Measurements from ENCODE around the gene DLG2.

The DLG2 gene

GRCh38 chr11:84963240-84963639 is 663.9 kb downstream of the DLG2 start:
- no peak for DNase-seq

DNA sequence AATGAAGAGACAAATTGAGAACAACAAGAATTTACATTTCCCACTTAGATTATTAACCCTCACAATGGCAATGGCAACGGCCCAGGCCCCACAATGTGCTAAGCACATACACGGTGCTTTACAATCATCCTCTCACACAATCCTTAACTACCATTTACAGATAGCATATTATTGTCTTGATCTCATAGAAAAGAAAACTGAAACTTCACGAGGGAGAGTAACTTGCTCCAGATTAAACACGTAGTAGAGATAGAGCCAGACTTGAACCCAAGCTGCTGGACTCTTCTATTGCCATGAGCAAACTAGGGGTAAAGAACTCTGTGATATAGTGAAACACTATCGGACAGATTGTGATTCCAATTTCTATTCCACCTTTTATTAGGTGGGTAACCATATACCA is 665.1 kb downstream of the DLG2 start:
- DNase-seq = no peak

- DNase-seq = no peak
These were observed 668.8 kb downstream of the DLG2 start for GRCh38 chr11:84958295-84958694.

DNA sequence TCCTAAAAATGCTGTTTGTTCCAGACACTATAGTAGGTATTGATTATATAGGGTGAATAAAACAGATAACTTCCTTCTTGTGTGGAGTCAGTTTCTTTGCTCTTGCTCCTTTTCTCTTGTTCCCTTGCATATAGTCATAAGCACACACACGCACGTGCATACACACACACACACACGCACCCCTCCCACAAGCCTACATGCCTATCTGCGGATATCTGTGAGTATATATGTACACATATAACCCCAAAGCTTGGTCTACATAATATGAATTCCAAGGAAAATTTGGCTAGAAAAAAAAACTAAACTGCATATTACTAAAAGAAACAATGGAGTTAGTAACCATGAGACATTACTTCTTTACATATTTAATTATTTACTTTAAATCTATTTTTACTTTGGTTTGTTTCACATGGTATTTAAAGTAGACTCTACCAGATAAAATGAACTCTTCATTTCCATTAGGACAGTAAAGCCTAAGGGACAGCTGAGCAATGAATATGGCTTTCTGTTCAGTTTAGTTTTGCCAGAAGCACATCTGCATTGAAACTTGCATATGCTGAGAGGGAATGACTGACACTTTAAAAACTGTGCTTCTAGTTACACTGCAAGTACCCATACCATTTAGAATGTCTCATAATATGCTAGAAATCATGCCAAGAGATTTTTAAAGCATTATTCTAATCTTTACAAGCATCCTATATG is 676.4 kb downstream of the DLG2 start:
- no peak for DNase-seq

GRCh38 chr11:84947970-84948580 is 679.1 kb downstream of the DLG2 start:
- DNase-seq = no peak

DNA sequence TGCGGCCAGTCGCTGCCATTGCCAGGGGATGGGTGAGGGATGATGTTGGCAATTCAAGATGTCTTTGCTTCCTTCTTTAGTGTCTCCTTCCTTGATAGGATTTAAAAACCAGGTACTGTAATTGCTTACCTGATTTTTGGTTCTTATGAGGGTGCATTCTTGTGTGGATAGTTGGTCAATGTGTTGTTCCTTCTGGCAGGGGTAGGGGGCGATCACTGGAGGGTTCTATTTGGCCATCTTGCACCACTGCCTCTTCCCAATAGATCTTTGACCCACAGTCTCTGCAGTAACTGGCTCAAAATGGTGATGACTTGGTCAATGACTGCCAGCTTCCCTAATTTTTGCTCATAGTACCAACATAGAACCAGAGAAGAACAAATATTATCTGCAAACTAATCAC is 680.1 kb downstream of the DLG2 start:
- no peak for DNase-seq

DNA sequence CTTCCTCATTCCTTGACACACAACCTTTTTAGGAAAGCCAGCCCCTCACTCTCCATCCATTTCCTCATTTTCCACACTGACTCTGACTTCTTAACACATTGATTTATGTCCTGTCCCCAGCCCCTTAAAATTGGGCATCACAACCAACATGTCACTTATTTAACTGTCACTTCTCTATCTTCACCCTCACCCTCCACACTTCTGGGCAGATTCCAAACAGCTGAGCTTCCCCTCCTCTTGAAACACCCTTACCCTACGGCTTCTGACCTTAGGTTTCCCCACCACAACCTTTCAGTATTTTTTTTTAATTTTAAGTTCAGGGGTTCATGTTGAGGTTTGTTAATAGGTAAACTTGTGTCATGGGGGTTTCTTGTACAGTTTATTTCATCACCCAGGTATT is 696.3 kb downstream of the DLG2 start:
- no peak for DNase-seq

DNA sequence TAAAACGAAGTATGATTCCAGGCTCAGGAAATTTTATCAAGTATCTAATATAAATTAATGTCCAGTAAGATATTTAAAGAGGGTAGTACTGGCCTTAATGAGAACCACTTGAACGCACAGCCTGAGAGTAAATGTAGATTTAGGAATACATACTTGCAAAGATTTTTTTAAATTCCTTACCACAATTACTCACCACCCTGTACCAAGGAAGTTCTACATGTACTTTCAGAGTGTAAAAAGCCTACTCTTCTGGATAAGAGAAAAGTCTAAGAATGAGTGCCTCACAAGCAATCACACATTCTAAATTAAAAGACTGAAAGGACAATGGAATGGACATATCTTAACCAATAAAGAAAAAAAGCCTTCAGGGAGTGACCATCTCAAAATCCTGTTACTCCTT is 697.4 kb downstream of the DLG2 start:
- DNase-seq = no peak

DNA sequence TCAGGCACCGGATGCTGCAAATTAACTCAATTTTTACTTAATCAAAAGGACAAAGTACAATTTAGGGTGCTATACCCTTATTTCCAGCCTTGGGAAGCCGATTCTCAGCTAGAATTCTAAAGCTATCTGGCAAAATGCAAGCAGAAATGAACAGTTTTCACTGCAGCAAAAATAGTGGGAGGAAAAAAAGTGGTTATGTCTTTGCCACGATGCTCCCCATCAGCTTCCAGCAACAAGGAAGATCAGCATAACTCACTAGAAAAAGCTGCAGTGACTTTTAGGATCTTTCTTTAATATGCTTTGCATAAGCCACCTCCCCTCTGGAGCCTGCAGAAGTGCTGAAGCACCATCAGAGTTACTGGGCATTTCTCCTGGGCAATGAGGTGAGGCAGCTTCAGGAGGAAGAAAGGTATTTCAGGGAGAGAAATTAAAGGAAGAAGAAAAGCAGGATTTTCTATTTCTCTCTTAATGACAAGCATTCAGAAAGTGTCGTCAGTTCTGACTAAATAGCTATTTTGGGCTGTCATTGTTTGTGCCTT is 702.9 kb downstream of the DLG2 start:
- DNase-seq = no peak

GRCh38 chr11:84923489-84923888 is 703.7 kb downstream of the DLG2 start:
- no peak for DNase-seq

- no peak for DNase-seq
These were observed 704.3 kb downstream of the DLG2 start for GRCh38 chr11:84922836-84923235.

GRCh38 chr11:84922212-84922805 is 704.8 kb downstream of the DLG2 start:
- no peak for DNase-seq

GRCh38 chr11:84914511-84914910 is 712.6 kb downstream of the DLG2 start:
- no peak for DNase-seq

GRCh38 chr11:84909740-84910139 is 717.4 kb downstream of the DLG2 start:
- no peak for DNase-seq

GRCh38 chr11:84906995-84907394 is 720.1 kb downstream of the DLG2 start:
- DNase-seq = no peak

GRCh38 chr11:84905411-84905810 is 721.7 kb downstream of the DLG2 start:
- no peak for DNase-seq

- no peak for DNase-seq
These were observed 724.7 kb downstream of the DLG2 start for GRCh38 chr11:84902445-84902844.

DNA sequence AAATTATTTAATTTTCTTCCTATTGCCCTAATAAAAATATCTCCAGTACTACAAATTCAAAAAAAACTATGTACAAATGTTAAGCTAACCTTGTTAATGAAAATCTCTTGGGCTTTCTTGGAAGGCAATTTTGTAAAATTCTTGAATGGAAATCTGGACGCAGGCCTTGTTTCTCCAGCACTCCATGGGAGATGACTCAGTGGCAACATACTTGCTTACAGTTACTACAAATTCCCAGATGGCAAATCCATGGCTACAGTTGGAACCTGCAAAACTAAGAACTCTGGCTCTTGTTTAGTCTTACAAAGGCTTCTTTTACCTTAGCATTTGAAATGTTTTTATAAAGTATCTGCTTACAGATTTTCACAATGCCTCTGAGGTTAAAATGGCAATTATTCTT is 725.2 kb downstream of the DLG2 start:
- no peak for DNase-seq

- no peak for DNase-seq
These were observed 727.4 kb downstream of the DLG2 start for GRCh38 chr11:84899740-84900139.

GRCh38 chr11:84899134-84899533 is 728.0 kb downstream of the DLG2 start:
- no peak for DNase-seq

GRCh38 chr11:84894666-84895065 is 732.5 kb downstream of the DLG2 start:
- no peak for DNase-seq

- no peak for DNase-seq
These were observed 736.5 kb downstream of the DLG2 start for GRCh38 chr11:84890676-84891075.

DNA sequence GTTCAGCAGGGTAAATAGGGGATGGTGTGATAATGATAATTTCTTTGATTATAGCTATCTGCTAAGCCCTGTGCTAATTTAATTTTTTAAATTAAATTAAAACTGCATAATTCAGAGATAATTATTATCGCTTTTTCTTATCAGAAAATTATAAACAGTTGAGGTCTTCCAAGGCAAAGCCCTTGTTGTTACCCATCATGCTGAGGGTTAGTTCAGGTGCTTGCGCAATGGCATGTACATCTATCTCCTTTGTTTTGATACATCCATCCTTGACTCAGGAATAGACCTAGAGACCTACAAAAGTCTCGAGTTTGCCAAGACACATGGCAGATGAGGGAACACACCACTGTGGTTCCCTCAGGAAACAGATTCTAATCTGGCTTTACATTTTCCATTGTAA is 737.6 kb downstream of the DLG2 start:
- DNase-seq = no peak

GRCh38 chr11:84887055-84887629 is 740.0 kb downstream of the DLG2 start:
- no peak for DNase-seq

Data from activated CD8-positive, alpha-beta memory T cell treated with anti-CD3 and anti-CD28 coated beads for 24 hours (primary cell).